HG03571 (cell line): ENCODE data around the gene ARRDC2.
"Not testable (repeated sequence)": the region's sequence is repeated elsewhere in the genome, so short reads cannot be mapped to it uniquely, and the experiment has no call there.

Source experiments
- ATAC-seq: cut with Tn5 transposase; IDR thresholded peaks from one replicate; pipeline ENCODE4 v1.9.1; 2021; ENCODE audit not compliant: unreplicated experiment

The ARRDC2 gene

DNA sequence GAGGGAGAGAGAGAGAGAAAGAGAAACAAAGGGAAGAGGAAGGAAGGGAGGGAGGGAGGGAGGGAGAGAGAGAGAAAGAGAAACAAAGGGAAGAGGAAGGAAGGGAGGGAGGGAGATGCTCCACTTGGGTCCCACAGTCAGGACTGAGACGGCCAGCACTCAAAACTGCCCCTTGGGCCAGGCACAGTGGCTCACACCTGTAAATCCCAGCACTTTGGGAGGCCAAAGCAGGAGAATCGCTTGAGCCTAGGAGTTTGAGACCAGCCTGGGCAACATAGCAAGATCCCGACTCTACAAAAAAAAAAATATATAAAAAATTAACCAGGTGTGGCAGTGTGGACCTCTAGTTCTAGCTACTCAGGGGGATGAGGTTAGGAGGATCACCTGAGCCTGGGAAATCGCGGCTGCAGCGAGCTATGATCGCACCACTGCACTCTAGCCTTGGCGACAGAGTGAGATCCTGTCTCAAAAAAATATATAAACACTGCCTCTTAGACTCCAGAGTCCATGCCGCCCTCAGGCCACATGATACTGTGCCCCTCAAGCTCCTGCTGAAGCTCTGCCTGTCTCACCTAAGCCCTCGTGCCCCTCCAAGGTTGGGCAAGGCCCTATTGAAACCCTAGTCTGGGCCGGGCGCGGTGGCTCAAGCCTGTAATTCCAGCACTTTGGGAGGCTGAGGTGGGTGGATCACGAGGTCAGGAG is 8.4 kb downstream of the ARRDC2 start:
- no peak for ATAC-seq

DNA sequence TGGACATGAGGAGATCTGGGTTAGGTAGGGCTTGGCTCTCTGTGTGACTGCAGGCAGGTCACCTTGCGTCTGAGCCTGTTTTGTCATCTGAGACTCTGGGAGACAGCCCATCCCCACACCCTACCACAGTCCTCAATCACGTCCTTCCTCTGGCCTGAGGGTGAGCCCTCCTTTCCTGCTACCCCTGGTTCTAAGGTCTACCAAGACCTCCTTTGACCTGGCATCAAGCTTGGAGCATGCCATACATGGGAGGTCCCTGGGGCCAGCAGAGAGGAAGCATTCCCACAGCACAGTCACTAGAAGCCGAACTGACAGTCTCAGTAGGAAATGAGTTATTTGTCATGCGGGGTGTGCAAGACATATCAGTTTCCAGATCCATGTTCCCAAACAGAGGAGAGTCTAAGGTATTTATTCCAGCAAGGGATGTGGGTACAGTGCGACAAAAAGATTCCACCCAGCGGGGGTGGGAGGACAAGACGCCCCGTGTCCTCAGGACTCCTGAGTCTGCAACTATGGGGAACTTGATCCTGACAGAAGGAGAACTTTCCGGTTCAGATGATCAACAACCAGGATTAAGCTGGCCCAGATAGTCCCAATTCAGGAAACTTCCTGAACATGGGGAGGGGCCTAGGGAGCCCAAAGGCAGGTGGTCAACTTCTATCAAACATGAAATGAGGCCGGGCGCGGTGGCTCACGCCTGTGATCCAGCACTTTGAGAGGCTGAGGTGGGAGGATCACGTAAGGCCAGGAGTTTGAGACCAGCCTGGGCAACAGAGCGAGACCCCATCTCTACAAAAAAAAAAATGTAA is 9.5 kb downstream of the ARRDC2 start:
- ATAC-seq, result no peak

DNA sequence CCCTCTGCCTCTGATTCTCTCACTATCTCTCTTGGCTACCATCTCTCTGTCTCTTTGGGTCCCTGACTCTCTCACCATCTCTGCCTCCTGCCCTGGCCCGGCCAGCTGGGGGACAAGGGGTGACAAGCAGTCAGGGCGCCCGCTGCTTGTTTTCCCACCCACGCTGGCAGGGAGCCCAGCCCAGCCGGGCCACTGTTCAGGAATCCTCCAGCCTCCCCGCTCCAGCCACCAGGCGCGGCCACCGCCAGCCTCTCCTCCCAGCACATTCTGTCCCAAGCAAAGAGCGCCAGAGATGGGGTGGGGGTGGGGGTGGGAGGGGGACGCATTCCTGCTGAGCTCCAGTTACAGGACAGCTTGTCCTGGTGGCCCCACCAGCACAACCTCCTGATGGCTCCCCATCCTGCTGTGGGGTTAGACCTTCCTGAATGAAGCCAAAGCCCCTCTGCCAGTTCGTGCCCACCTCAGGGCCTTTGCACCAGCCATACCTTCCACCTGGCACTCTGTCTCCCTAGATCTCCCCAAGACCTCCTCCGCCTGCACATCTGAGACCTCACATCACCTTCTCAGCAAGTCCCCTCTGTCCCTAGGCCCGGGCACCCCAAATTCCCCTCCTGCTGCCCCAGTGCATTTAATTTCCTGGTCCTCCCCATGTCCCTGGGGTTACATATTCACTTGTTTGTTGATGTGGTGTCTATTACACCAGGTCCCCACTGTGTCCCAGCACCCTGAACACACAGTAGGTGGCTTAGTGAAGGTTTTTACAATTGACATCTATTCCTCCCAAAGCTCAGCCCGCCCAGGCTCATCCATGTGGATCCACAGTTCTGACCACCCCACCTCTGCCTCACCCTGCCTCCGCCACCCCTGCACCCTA is 12.5 kb downstream of the ARRDC2 start:
- no peak for ATAC-seq

DNA sequence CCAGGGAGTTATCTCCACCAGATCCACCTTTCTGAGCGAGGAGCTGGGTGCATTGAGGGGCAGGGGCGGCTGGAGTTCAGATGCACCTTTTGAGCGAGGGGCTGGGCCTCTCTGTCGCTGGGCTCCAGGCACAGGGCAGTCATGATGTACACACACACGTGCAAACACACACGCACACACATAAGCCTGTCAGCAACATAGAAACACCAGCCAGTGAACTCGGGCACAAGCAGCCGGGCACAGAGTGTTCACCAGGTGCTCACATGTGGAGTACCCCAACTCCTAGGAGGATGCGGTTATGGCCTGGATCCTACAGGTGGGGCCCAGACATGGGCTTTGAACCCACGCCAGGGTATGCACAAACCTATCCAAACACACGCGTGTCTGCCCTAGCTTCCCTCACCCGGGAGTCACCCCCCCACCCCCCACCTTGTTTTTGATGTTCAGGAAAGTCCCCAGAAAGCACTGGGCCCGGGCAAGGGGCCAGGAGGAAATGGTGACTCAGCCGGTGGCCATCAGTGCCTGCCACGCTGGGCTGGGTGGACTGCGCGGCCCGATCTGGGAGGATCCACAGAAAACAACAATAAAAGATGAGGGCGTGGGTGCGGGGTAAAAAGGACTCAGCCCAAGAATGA is 13.3 kb downstream of the ARRDC2 start:
- ATAC-seq, result no peak

DNA sequence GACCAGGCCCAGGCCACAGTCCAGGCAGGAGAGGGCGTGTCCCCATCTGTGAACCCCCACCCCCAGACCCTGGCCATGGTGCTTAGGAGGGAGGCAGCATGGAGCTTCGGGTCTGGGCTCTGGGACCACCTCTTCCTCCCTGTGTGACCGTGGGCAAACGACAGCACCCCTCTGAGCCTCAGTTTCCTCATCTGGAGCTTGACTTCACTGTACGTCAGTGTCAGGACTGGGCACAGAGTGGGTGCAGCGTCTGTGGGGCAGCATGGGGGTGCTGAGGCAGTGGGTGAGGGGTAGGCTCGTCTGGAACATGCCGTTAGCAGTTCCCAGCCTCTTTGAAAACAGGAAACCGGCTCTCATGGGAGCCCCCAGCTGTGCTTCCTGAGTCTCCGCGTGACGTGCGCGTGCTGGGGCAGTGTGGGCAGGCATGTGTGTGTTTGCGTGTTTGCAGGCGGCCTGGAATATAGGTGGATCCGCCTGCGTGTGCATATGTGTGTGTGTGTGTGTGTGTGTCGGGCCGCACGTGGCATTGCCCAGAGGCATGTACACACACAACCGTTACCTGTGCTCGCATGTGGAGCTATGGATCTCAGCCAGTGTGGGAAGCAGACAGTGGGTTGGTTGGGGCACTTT is 15.8 kb downstream of the ARRDC2 start:
- ATAC-seq, result no peak

DNA sequence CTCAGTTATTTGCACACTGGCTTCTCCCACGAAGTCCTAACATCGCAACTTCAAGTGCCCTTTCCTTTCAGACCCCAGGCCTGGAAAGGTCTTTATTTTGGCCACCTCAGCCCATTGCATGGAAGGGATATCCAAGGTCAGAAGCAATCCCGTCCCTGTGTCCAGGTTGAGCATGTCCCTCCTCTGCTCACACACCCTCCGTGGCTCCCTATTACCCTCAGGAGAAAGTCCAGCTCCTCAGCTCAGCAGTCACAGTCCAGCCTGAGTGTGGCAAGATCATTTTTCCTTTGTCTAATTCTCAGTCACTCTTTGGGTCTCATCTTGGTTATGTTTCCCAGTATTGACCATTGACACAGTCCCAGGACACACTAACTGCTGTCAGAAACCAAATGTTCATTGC is 19.2 kb downstream of the ARRDC2 start:
- no peak for ATAC-seq

DNA sequence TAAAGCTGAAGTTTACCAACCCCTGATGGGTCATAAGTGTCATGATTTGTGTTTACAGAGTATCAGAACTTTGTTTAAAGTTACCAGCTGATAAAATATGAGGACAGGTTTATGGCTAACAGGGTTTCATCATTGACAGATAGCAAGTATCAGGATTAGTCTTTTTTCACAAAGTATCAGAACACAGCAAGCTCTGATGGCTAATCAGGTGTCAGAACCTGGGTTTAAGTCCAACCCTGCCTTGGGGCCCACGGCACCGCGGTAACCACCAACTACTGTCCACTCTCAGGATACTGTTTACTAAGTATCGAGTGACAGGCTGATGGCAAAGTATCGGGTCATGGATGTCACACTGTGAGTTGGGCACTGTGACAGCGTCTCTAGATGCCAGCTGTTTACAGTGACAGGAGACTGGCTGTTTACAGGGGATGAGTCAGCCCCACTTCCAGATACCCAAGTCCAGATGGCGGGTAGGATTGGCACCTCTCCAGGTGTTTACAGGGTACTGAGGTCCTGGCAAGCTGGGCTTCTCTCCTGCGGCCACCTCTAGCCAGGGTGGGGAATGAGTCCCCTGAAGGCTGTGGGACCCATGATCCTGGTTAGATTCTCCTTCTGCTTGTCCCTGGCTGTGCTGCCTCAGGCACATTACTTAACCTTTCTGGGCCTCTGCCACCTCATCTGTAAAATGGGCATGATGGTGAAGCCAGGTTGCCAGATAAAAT is 21.8 kb downstream of the ARRDC2 start:
- no peak for ATAC-seq

DNA sequence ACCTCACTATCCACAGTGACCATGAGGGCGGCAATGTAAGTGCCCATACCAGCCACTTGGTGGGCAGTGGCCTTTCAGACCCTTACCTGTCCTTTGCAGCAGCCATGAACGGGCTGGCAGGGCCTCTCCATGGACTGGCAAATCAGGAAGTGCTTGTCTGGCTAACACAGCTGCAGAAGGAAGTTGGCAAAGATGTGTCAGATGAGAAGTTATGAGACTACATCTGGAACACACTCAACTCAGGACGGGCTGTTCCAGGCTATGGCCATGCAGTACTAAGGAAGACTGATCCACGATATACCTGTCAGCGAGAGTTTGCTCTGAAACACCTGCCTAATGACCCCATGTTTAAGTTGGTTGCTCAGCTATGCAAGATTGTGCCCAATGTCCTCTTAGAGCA is 23.4 kb downstream of the ARRDC2 start:
- not testable (repeated sequence) for ATAC-seq

DNA sequence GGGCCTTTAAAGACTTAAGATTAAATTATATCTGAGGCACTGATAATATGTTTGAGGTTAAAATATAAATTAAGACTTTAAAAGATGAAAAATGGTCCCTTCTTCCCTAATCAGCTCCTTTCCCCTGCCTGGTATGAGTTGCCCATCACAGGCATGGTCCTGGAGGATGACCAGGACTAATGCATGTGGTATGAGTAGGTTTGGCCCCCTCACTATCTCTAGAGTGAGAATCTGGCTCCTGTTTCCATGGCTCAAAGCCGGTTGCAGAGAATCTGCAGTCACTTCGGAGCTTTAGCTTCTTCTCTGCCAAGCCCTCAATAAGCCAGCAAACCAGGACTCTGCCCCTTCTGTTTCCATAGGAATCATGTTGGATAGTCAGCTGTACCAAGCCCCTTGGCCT is 24.1 kb downstream of the ARRDC2 start:
- ATAC-seq, result not testable (repeated sequence)

DNA sequence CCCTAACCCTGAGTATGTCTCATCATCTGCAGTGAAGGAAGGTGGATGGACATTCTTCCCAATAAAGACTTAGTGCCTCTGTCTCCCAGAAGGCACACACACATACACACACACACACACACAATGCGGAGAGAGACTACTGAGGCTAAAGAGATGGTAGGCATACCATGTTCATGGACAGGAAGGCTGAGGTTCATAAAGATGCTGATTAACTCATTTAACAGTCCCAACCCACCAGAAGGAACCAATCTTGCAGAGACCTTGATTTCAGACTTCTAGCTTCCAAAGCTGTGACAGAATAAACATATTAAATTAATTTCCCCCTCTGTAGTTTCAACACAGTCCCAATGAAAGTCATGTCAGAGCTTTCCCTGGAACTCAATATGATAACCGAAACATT is 33.1 kb downstream of the ARRDC2 start:
- ATAC-seq, result no peak

DNA sequence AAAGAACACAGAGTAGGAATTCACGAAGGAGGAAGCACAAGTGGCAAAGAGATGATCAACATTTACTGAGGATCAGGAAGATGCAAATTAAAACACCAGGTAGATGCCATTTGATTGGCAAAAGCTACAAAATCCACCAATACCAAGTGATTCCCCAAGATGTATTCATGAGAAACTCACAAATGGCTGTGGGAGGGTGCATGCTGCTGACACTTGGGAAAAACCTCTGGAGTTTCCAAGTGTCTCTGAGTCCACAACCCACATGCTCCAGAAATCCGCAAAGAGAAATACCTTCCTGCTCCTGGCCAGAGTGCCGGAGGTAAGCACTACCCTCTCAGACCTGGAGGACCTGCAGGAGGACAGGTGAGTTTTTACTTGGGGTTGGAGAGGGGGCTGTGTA is 35.7 kb downstream of the ARRDC2 start:
- no peak for ATAC-seq

DNA sequence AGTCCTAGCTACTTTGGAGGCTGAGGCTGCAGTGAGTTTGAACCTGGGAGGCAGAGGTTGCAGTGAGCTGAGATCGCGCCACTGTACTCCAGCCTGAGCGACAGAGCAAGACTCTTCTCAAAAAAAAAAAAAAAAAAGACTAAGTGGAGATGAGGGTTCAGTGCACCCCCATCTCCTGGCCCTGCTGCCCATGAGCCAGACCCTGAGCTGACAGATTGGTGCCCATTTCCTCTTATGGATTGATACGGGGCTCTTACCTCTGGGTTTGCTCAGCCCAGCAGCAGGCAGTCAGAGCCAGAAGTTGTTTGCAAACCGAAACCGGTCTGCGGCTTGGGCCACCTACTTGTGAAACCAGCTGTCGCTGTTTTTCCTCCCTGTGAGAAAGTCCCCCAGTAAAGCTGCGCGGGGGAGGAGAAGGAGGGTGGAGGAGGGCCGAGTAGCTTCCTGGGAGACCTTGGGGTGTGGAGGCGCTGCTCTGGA is 36.9 kb downstream of the ARRDC2 start:
- ATAC-seq, result peak; percentile 84

DNA sequence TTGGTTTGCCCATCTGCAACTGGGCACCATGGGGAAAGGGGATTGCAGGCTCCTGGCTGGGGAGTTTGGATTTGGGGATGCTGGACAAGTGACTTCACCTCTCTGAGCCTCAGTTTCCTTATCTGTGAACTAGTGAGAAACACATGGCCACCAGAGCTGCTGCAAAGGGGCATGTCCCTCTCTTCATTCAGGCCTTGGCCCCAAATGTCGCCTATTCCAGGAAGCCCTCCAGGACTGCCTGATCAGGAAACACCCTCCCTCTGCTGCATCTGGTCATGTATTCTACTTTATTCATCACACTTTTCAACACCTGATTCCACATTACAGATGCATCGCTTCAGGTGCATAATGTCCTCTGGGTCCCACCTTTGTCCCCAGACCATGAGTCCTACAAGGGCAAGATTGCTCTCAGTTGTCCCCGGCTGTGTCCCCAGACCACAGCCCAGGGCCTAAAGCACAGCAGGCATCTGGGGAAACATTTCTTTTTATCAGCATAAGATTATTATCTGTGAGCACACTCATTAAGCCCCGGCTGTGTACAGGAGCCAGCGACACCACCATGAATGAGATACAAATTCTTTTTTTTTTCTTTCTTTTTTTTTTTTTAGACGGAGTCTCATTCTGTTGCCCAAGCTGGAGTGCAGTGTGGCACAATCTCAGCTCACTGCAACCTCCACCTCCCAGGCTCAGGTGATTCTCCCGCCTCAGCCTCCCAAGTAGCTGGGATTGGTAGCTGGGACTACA is 37.5 kb downstream of the ARRDC2 start:
- no peak for ATAC-seq

DNA sequence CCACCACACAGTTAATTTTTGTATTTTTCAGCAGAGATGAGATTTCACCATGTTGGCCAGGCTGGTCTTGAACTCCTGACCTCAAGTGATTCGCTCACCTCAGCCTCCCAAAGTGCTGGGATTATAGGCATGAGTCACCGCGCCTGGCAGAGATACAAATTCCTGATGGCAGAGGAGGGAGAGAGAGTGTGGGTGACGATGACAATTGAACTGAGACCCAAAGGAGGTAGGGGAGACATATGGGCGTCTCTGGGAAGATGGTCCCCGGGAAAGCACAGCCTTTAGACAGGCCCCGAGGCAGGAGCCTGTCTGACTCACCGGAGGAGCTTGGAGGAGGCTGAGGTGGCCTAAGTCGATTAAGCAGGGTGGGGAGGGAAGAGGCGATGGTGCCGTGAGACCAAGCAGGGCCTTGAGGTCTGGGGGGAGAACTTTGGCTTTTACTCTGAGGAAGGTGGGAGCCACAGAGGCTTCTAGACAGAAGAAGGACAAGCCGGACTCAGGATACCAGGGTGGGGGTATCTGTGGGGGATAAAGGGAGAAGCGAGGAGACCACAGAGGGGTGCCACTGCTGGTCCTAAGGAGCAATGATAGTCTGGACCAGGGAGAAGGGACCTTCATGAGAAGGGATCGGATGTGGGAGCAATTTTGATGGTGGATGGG is 38.2 kb downstream of the ARRDC2 start:
- no peak for ATAC-seq

DNA sequence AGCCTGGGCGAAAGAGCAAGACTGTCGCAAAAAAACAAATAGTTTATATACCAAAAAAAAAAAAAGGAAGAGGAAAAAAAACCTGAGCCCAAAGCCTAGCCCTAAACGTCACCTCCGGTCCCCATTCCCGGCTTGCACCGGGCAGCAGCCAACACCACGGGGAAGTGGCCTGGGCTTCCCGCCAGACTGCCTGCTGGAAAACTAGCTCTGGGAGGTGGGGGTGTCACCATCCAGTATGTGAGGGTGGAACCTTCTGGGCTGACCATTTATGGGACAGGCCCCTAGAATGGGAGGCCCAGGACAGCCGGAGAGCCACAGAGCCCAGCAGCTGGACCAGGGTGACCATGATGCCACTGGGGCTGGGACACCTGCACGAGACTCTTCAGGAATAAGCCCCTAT is 41.4 kb downstream of the ARRDC2 start:
- no peak for ATAC-seq

DNA sequence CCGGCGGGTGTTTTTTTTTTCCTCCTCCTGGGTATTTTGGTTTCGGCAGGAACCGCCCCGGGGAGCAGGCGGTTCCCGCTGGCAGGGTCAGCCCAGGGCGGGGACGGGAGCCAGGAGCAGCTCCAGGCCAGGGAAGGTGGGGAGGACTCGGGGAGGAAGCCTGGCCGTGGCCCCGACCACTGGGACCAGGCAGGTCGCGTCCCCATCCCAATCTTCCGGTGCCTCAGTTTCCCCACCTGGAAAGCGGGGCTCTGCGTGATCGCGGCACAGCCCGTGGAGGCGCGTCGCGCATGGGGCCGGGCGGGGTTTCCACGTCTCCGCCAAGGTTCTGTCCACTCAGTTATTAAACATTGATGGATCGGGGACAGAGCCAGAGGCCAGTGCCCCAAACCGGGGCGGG is 43.9 kb downstream of the ARRDC2 start:
- no peak for ATAC-seq

DNA sequence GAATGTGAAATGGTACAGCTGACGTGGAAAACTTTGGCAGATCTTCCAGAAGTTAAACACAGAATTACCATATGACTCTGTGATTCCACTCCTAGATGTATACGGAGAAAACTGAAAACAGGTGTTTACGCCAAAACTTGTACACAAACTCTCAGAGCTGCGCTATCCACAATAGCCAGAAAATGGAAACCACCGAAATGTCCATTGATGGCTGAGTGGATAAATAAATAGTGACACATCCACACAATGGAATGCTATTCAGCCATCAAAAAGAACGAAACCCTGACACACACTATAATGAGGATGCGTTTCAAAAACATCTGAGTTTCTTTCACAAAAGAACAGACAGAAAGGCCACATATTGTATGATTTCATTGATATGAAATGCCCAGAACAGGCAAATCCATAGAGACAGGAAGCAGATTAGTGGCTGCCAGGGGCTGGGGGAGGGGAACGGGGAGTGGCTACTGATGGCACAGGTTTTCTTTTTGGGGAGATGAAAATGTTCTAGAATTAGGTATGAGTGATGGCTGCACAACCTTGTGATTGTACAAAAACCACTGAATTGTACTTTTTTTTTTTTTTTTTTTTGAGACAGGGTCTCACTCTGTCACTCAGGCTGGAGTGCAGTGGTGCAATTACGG is 45.7 kb downstream of the ARRDC2 start:
- ATAC-seq, result no peak

DNA sequence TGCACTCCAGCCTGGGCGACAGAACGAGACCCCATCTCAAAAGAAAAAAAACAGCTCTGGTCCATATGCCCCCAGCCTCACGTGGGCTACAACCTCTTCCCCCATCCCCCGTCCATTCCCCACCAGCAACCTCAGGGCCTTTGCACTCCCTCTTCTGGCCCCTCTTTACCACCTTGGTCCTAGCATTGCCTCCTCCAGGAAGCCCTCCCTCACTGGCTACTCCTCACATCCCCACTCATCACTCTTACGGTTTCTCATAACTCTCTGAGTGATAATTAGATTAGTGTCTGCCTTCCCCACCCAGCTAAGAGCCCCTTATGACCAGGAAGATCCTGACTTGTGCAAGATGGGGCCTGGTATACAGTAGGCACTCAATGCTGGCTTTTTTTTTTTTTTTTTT is 48.0 kb downstream of the ARRDC2 start:
- ATAC-seq, result no peak
